ENCODE results near the gene TPPP.
"Not testable (repeated sequence)": the region's sequence is repeated elsewhere in the genome, so short reads cannot be mapped to it uniquely, and the experiment has no call there.

GRCh38 chr5:691049-691448 lies 2.1 kb downstream of the TPPP start:
- TF ChIP-seq, protein P1, sequence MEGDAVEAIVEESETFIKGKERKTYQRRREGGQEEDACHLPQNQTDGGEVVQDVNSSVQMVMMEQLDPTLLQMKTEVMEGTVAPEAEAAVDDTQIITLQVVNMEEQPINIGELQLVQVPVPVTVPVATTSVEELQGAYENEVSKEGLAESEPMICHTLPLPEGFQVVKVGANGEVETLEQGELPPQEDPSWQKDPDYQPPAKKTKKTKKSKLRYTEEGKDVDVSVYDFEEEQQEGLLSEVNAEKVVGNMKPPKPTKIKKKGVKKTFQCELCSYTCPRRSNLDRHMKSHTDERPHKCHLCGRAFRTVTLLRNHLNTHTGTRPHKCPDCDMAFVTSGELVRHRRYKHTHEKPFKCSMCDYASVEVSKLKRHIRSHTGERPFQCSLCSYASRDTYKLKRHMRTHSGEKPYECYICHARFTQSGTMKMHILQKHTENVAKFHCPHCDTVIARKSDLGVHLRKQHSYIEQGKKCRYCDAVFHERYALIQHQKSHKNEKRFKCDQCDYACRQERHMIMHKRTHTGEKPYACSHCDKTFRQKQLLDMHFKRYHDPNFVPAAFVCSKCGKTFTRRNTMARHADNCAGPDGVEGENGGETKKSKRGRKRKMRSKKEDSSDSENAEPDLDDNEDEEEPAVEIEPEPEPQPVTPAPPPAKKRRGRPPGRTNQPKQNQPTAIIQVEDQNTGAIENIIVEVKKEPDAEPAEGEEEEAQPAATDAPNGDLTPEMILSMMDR (IDR thresholded peaks at IDR 0.05; ENCODE audit: insufficient read depth, low read length, poor library complexity, severe bottlenecking): not testable (repeated sequence)
- not testable (repeated sequence) for TF ChIP-seq EZH2phosphoT487 (conservative IDR thresholded peaks at IDR 0.05; ENCODE audit: low read length)
